H1 (cell line): ENCODE measurements around the gene DNAAF8. TPM values are rescaled to one million over a fixed set of nuclear protein-coding genes. Genes with fewer than 3 reads are reported as not detected.

Experiments
- CTCF ChIA-PET: fragments of 300-600 bp; sonication (Branson Sonifier 250); formaldehyde crosslinking; loops from one replicate; lab custom pipeline; 2021; ENCODE audit not compliant: partially characterized antibody; lab: Charles Lee
- POLR2A ChIA-PET: fragments of 300-600 bp; sonication (Branson Sonifier 250); formaldehyde crosslinking; loops from one replicate; lab custom pipeline; 2021; ENCODE audit warnings: inconsistent platforms; ENCODE audit not compliant: partially characterized antibody; lab: Charles Lee
- DNase-seq, 2 experiments: peaks; one replicate each; pipeline versions ENCODE4 v3.0.0 to v3.0.0-alpha.2; 2010 to 2022; ENCODE audit warnings: low spot score in 2 of 2, low read depth in 1 of 2, mixed read lengths in 1 of 2
- FAIRE-seq: peaks from 2 replicates; lab custom pipeline; 2011; peaks lifted over from hg19 to GRCh38; lab: Jason Lieb, UNC
- H2AFZ ChIP-seq: 2 replicates; pipeline ENCODE4 v1.8.1; 2012; ENCODE audit warnings: low read length, inconsistent platforms
- H2AK5ac ChIP-seq: 2 replicates; pipeline ENCODE4 v1.6.1; 2013; ENCODE audit warnings: low read depth, low read length
- H2BK120ac ChIP-seq: replicated peaks from 2 replicates; pipeline ENCODE3; 2013; ENCODE audit warnings: low read depth, low read length, inconsistent platforms
- H2BK12ac ChIP-seq: 2 replicates; pipeline ENCODE4 v1.6.1; 2013; ENCODE audit warnings: low read depth, low read length
- H2BK15ac ChIP-seq: 2 replicates; pipeline ENCODE4 v1.6.1; 2013; ENCODE audit warnings: low read length
- H2BK20ac ChIP-seq: 2 replicates; pipeline ENCODE4 v1.6.1; 2013; ENCODE audit warnings: low read length
- H2BK5ac ChIP-seq: 2 replicates; pipeline ENCODE4 v1.6.1; 2013; ENCODE audit warnings: low read depth, low read length
- H3K14ac ChIP-seq: 2 replicates; pipeline ENCODE4 v1.6.1; 2013; ENCODE audit warnings: inconsistent platforms; ENCODE audit not compliant: insufficient read length
- H3K18ac ChIP-seq: 2 replicates; pipeline ENCODE4 v1.6.1; 2013; ENCODE audit warnings: low read length; ENCODE audit errors: extremely low read depth
- H3K23ac ChIP-seq: 2 replicates; pipeline ENCODE4 v1.6.1; 2013; ENCODE audit warnings: inconsistent platforms; ENCODE audit not compliant: insufficient read length
- H3K23me2 ChIP-seq: 2 replicates; pipeline ENCODE4 v1.6.1; 2013; ENCODE audit warnings: low read depth, low read length
- H3K27ac ChIP-seq: 2 replicates; pipeline ENCODE4 v1.6.1; 2011; ENCODE audit warnings: low read depth, low read length, inconsistent platforms
- H3K27me3 ChIP-seq, 4 experiments: replicated peaks in 1 of 4; 1 replicate in 1 of 4; 2 replicates in 3 of 4; pipeline versions ENCODE4 v1.6.1 to v1.8.1; 2011 to 2013; ENCODE audit warnings: low read length in 3 of 4, mild to moderate bottlenecking in 3 of 4, inconsistent platforms in 2 of 4, mixed read lengths in 2 of 4, moderate library complexity in 1 of 4; ENCODE audit not compliant: control insufficient read depth in 3 of 4, insufficient read depth in 3 of 4; ENCODE audit errors: extremely low read depth in 1 of 4
- H3K36me3 ChIP-seq, 4 experiments: 2 replicates each; pipeline versions ENCODE4 v1.6.1 to v1.8.1; 2011 to 2013; ENCODE audit warnings: mild to moderate bottlenecking in 4 of 4, low read length in 3 of 4, moderate library complexity in 2 of 4, control low read depth in 1 of 4, inconsistent platforms in 1 of 4; ENCODE audit not compliant: insufficient read depth in 4 of 4, control insufficient read depth in 2 of 4
- H3K4ac ChIP-seq: replicated peaks from 2 replicates; pipeline ENCODE3; 2013; ENCODE audit warnings: low read length, low read depth, mixed read lengths, inconsistent platforms; ENCODE audit not compliant: insufficient read length
- H3K4me1 ChIP-seq, 4 experiments: replicated peaks in 1 of 4; 1 replicate in 1 of 4; 2 replicates in 3 of 4; pipeline versions ENCODE4 v1.6.1 to v1.8.1; 2011 to 2013; ENCODE audit warnings: low read length in 3 of 4, inconsistent platforms in 2 of 4, mixed read lengths in 1 of 4; ENCODE audit not compliant: insufficient read depth in 4 of 4, control insufficient read depth in 3 of 4
- H3K4me2 ChIP-seq, 2 experiments: 2 replicates each; pipeline versions ENCODE4 v1.6.1 to v1.8.1; 2011 to 2013; ENCODE audit warnings: low read depth in 2 of 2, low read length in 2 of 2, control low read depth in 1 of 2, inconsistent platforms in 1 of 2, mild to moderate bottlenecking in 1 of 2; ENCODE audit not compliant: insufficient read depth in 1 of 2
- H3K4me3 ChIP-seq, 4 experiments: fragments of 200-600, 300-600 bp in 1 of 4; sonication (generic), shearing (Covaris generic), sonication (Bioruptor Twin) in 1 of 4; 2 replicates each; pipeline versions ENCODE4 v1.5.1 to v1.8.1; 2011 to 2016; ENCODE audit warnings: low read length in 4 of 4, low read depth in 3 of 4, control low read depth in 2 of 4, inconsistent platforms in 2 of 4, mild to moderate bottlenecking in 2 of 4, mixed read lengths in 1 of 4, moderate library complexity in 1 of 4; ENCODE audit not compliant: insufficient read depth in 2 of 4; ENCODE audit errors: extremely low read depth in 1 of 4
- H3K56ac ChIP-seq: replicated peaks from 2 replicates; pipeline ENCODE3; 2013; ENCODE audit warnings: low read depth, mild to moderate bottlenecking, mixed read lengths, low read length, inconsistent platforms; ENCODE audit not compliant: insufficient read length
- H3K79me1 ChIP-seq: 2 replicates; pipeline ENCODE4 v1.6.1; 2013; ENCODE audit warnings: low read depth, low read length, control low read depth
- H3K79me2 ChIP-seq, 2 experiments: 2 replicates each; pipeline versions ENCODE4 v1.6.1 to v1.8.1; 2012 to 2013; ENCODE audit warnings: low read length in 2 of 2, mild to moderate bottlenecking in 2 of 2, inconsistent platforms in 1 of 2; ENCODE audit not compliant: insufficient read depth in 2 of 2, control insufficient read depth in 1 of 2
- H3K9ac ChIP-seq, 4 experiments: replicated peaks in 1 of 4; 1 replicate in 1 of 4; 2 replicates in 3 of 4; pipeline versions ENCODE4 v1.6.1 to v1.8.1; 2011 to 2013; ENCODE audit warnings: low read depth in 3 of 4, low read length in 3 of 4, control low read depth in 2 of 4, mild to moderate bottlenecking in 2 of 4, moderate library complexity in 2 of 4, inconsistent platforms in 1 of 4; ENCODE audit errors: extremely low read depth in 1 of 4
- H3K9me3 ChIP-seq, 2 experiments: 2 replicates each; pipeline versions ENCODE4 v1.6.1 to v1.8.1; 2012 to 2013; ENCODE audit warnings: mild to moderate bottlenecking in 2 of 2, moderate library complexity in 2 of 2, control low read depth in 1 of 2, inconsistent platforms in 1 of 2, low read depth in 1 of 2, low read length in 1 of 2, mixed read lengths in 1 of 2; ENCODE audit not compliant: insufficient read depth in 2 of 2
- H4K20me1 ChIP-seq, 2 experiments: replicated peaks in 1 of 2; 2 replicates each; pipeline versions ENCODE3 to v1.8.1; 2011 to 2013; ENCODE audit warnings: inconsistent platforms in 2 of 2, low read length in 2 of 2, mild to moderate bottlenecking in 1 of 2; ENCODE audit not compliant: insufficient read depth in 2 of 2, control insufficient read depth in 1 of 2
- H4K5ac ChIP-seq: 2 replicates; pipeline ENCODE4 v1.6.1; 2013; ENCODE audit warnings: low read length, low read depth, mixed read lengths, inconsistent platforms; ENCODE audit not compliant: insufficient read length
- H4K8ac ChIP-seq: 2 replicates; pipeline ENCODE4 v1.8.0; 2013; ENCODE audit warnings: mild to moderate bottlenecking, moderate library complexity, low read length, inconsistent platforms; ENCODE audit not compliant: insufficient read depth; ENCODE audit errors: extremely low read depth
- H4K91ac ChIP-seq: replicated peaks from 2 replicates; pipeline ENCODE3; 2013; ENCODE audit warnings: low read length, mixed read lengths, inconsistent platforms; ENCODE audit not compliant: insufficient read length
- BACH1 ChIP-seq: IDR thresholded peaks from 2 replicates; pipeline ENCODE4 v1.6.1; 2012; ENCODE audit warnings: low read length, improper control_type of control experiment
- CBX5 ChIP-seq: fragments of 300-800, 300-1000 bp; sonication (generic); IDR thresholded peaks from 2 replicates; pipeline ENCODE4 v1.7.1; 2016; ENCODE audit warnings: antibody characterized with exemption, low read length, low read depth
- CBX8 ChIP-seq: fragments of 300-800, 300-1000 bp; sonication (generic); IDR thresholded peaks from 2 replicates; pipeline ENCODE4 v1.7.1; 2016; ENCODE audit warnings: low read depth, low read length, borderline replicate concordance
- HDAC6 ChIP-seq: IDR thresholded peaks from one replicate; pipeline ENCODE4 v1.7.1; 2012; ENCODE audit warnings: low read depth, mild to moderate bottlenecking, inconsistent platforms, low read length, moderate library complexity
- PHF8 ChIP-seq: fragments of 200-600 bp; sonication (generic); conservative IDR thresholded peaks from 2 replicates; pipeline ENCODE4 v1.7.1; 2012; ENCODE audit warnings: low read depth, mild to moderate bottlenecking, inconsistent platforms, low read length, moderate library complexity
- TEAD4 ChIP-seq: IDR thresholded peaks from 2 replicates; pipeline ENCODE4 v1.6.1; 2012; ENCODE audit warnings: low read depth, low read length, inconsistent platforms, mixed read lengths
- WGBS, 2 experiments: shearing (Covaris generic) in 1 of 2; methylation state at CpG; one replicate each; pipeline versions ENCODE4 v1.1.6 to v1.1.7; 2013 to 2015; ENCODE audit warnings: low lambda C conversion rate in 2 of 2, mixed read lengths in 2 of 2, inconsistent platforms in 1 of 2, low coverage in 1 of 2, missing lambda C conversion rate in 1 of 2; ENCODE audit not compliant: insufficient replicate concordance in 2 of 2, insufficient coverage in 1 of 2, insufficient read length in 1 of 2; ENCODE audit errors: extremely low coverage in 1 of 2, missing lambda C conversion rate in 1 of 2; 5-methylcytosine and 5-hydroxymethylcytosine counted together
- polyA plus RNA-seq, 7 experiments: library from polyadenylated mRNA; depleted of rRNA in 3 of 7; stranded (reverse) in 5 of 7; unstranded in 2 of 7; fragments of >200 nt in 5 of 7; fragments of 200-250 nt in 2 of 7; gene quantifications; 1 replicate in 5 of 7; 2 replicates in 1 of 7; 4 replicates in 1 of 7; pipeline versions ENCODE4 v1.2.1 to v1.2.3, GENCODE V29; 2011 to 2013; ENCODE audit warnings: missing spikeins in 2 of 7, mixed read lengths in 2 of 7
- total RNA-seq: library from RNA; stranded (reverse); fragmentation: NEBNext Ultra II Directional; extraction: Animal tissue kit (Norgen Biotek cat#: 25700); gene quantifications from 2 replicates; pipeline ENCODE4 v1.2.1, GENCODE V29; 2021
- TF ChIP-seq, protein P1 (sequence below): IDR thresholded peaks from 2 replicates; pipeline ENCODE4 v1.6.1; 2012; ENCODE audit warnings: inconsistent platforms
- TF ChIP-seq, protein P2 (sequence below): IDR thresholded peaks from 2 replicates; pipeline ENCODE4 v1.6.1; 2011; ENCODE audit warnings: low read length, improper control_type of control experiment

The DNAAF8 gene
- total and polyA plus RNA-seq, 2 of the 8 experiments (the other 6 are each of a cell fraction or from before 2014, with no cell fraction given) = 0.39 TPM; not detected in 1

DNA sequence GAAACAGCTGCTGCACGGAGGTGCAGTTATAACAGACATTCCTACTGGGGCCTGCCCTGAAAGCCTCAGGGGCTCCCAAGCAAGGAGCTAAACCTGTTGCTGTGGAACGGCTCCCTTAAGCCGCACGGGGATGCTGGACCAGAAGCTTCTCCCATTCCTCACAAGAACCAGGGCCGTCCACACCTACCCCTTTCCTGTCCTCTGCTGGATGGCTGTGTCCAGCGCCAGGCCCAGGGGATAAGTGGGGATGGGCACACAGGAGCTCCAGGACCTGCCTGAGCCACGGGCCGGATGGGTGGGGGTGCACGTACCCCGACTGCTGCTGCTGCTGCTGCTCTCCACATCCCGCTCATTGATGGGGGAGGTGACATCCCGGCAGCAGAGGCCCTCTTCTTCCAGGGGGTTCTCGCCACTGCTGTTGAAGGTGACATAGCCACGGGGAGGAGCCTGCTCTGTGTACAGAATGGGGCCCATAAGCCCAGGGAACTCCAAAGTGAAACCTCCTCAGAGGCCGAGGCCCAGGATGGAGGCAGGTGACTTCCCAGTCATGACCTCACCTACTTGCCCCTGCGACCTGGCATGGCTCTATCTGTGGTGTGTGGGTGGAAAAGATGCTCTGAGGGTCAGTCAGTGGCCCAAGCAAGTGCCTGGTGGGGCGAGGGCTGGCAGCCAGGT, 32.4 kb upstream of the DNAAF8 start:
- no peak for FAIRE-seq
- no peak overlapping the region; a peak in 1 of 7 replicates for H3K9ac ChIP-seq
- H3K27ac ChIP-seq = no peak overlapping the region
- H3K79me1 ChIP-seq = no peaks in the 10 kb centered on the region; the same call in 1 of the 2 replicates
- no peak overlapping the region for H3K18ac ChIP-seq
- H3K14ac ChIP-seq = no peak overlapping the region
- no peaks in the 10 kb centered on the region for H3K9me3 ChIP-seq
- no peak overlapping the region for H3K56ac ChIP-seq
- no peak overlapping the region for H4K91ac ChIP-seq
- H2BK20ac ChIP-seq = no peak overlapping the region
- H4K8ac ChIP-seq = no peak overlapping the region; the same call in 1 of the 2 replicates
- H4K20me1 ChIP-seq = peaks cover 0 to 19% of the 10 kb centered on the region in 2 experiments
- H3K27me3 ChIP-seq = no peaks in the 10 kb centered on the region
- no peak for DNase-seq
- peaks cover 15 to 38% (median 37%) of the 10 kb centered on the region in 4 experiments for H3K36me3 ChIP-seq
- H2BK120ac ChIP-seq = no peak overlapping the region
- H3K4me2 ChIP-seq = no peak overlapping the region
- no peak overlapping the region for H3K4ac ChIP-seq
- H4K5ac ChIP-seq = no peak overlapping the region
- WGBS, 2 experiments = 92% methylated on average over 15 of the region's 17 CpGs; no CpG with 5 or more reads in 1 of the 2 experiments
- no peak overlapping the region for H3K23ac ChIP-seq
- H2AK5ac ChIP-seq = no peak overlapping the region
- no peak overlapping the region for H2AFZ ChIP-seq
- TF ChIP-seq, protein P1, sequence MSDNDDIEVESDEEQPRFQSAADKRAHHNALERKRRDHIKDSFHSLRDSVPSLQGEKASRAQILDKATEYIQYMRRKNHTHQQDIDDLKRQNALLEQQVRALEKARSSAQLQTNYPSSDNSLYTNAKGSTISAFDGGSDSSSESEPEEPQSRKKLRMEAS = no peak
- no peak for TF ChIP-seq PHF8
- TF ChIP-seq TEAD4 = no peak
- TF ChIP-seq BACH1 = no peak
- TF ChIP-seq HDAC6 = no peak
- TF ChIP-seq, protein P2, sequence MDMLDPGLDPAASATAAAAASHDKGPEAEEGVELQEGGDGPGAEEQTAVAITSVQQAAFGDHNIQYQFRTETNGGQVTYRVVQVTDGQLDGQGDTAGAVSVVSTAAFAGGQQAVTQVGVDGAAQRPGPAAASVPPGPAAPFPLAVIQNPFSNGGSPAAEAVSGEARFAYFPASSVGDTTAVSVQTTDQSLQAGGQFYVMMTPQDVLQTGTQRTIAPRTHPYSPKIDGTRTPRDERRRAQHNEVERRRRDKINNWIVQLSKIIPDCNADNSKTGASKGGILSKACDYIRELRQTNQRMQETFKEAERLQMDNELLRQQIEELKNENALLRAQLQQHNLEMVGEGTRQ = no peak
- TF ChIP-seq CBX8 = no peak
- no peak for TF ChIP-seq CBX5
- ChIA-PET POLR2A (interaction anchor here (1.1 kb wide), 1 partner anchor 8 kb away, joined by 3 read pairs; no protein-coding TSS in a partner anchor), CTCF (interaction anchor here (0.7 to 1.2 kb wide), 2 partner anchors 16 to 78 kb away, joined by 3 to 4 read pairs; no protein-coding TSS in a partner anchor)
- H3K79me2 ChIP-seq = no peaks in the 10 kb centered on the region
- no peaks in the 10 kb centered on the region for H3K4me1 ChIP-seq
- H3K4me3 ChIP-seq = no peak overlapping the region
- H3K23me2 ChIP-seq = no peaks in the 10 kb centered on the region
- H2BK15ac ChIP-seq = no peak overlapping the region
- no peak overlapping the region for H2BK12ac ChIP-seq
- no peak overlapping the region for H2BK5ac ChIP-seq
